PFSK-1 (cell line): ENCODE data around the gene INPP4A.

Experiments
- FOXP2 ChIP-seq: optimal IDR thresholded peaks from 2 replicates; pipeline ENCODE3; 2011; ENCODE audit warnings: borderline replicate concordance, control low read depth, inconsistent platforms; ENCODE audit not compliant: insufficient read depth; ENCODE audit errors: extremely low read length, extremely low read depth
- POLR2AphosphoS5 ChIP-seq: IDR thresholded peaks from 2 replicates; pipeline ENCODE4 v1.6.1; 2012; ENCODE audit warnings: low read depth, mild to moderate bottlenecking, control low read depth, low read length, moderate library complexity
- REST ChIP-seq, 2 experiments: IDR thresholded peaks; 2 replicates each; pipeline versions ENCODE4 v1.6.1 to v1.8.0; 2011 to 2012; ENCODE audit warnings: low read depth in 2 of 2, low read length in 2 of 2, control low read depth in 1 of 2, inconsistent platforms in 1 of 2, mild to moderate bottlenecking in 1 of 2, moderate library complexity in 1 of 2; ENCODE audit not compliant: insufficient read depth in 1 of 2
- SIN3A ChIP-seq: IDR thresholded peaks from 2 replicates; pipeline ENCODE4 v1.6.1; 2012; ENCODE audit warnings: mild to moderate bottlenecking, low read length, moderate library complexity, borderline replicate concordance; ENCODE audit not compliant: insufficient read depth
- TAF1 ChIP-seq: IDR thresholded peaks from 2 replicates; pipeline ENCODE4 v1.6.1; 2012; ENCODE audit warnings: low read length, control low read depth, borderline replicate concordance; ENCODE audit not compliant: insufficient read depth

GRCh38 chr2:98478088-98478551 is 33.5 kb downstream of the INPP4A start:
- TF ChIP-seq REST (IDR thresholded peaks at IDR 0.05; ENCODE audit: insufficient read depth in 1 of 2, low read depth in 2 of 2, low read length in 2 of 2) (no peak), SIN3A (no peak), POLR2AphosphoS5 (no peak), TAF1 (no peak), FOXP2 (no peak)
